ENCODE data around the gene EFCAB6.

Gene EFCAB6

GRCh38 chr22:43744700-43745410 lies 67.2 kb downstream of the EFCAB6 start:
- DNase-seq: no peak

GRCh38 chr22:43743929-43744643 lies 68.0 kb downstream of the EFCAB6 start:
- DNase-seq: no peak

GRCh38 chr22:43743131-43743530 lies 69.0 kb downstream of the EFCAB6 start:
- DNase-seq: no peak

- DNase-seq: no peak
Measured at GRCh38 chr22:43742154-43742950, 69.8 kb downstream of the EFCAB6 start.

- DNase-seq: no peak
Measured at GRCh38 chr22:43740587-43741270, 71.4 kb downstream of the EFCAB6 start.

- no peak for DNase-seq
Measured at GRCh38 chr22:43739851-43740379, 72.2 kb downstream of the EFCAB6 start.

- no peak for DNase-seq
Measured at GRCh38 chr22:43737150-43737828, 74.8 kb downstream of the EFCAB6 start.

GRCh38 chr22:43736651-43737050 lies 75.5 kb downstream of the EFCAB6 start:
- DNase-seq: no peak

GRCh38 chr22:43734370-43735150 lies 77.5 kb downstream of the EFCAB6 start:
- DNase-seq: no peak

- no peak for DNase-seq
Measured at GRCh38 chr22:43733138-43733537, 79.0 kb downstream of the EFCAB6 start.

- no peak for DNase-seq
Measured at GRCh38 chr22:43731988-43732387, 80.1 kb downstream of the EFCAB6 start.

GRCh38 chr22:43726964-43727543 lies 85.1 kb downstream of the EFCAB6 start:
- no peak for DNase-seq

- DNase-seq: no peak
Measured at GRCh38 chr22:43726322-43726721, 85.8 kb downstream of the EFCAB6 start.

GRCh38 chr22:43723816-43724215 lies 88.3 kb downstream of the EFCAB6 start:
- DNase-seq: no peak

- no peak for DNase-seq
Measured at GRCh38 chr22:43722444-43722843, 89.7 kb downstream of the EFCAB6 start.

GRCh38 chr22:43720716-43721115 lies 91.4 kb downstream of the EFCAB6 start:
- no peak for DNase-seq

GRCh38 chr22:43714104-43714503 lies 98.0 kb downstream of the EFCAB6 start:
- DNase-seq: no peak

- DNase-seq: no peak
Measured at GRCh38 chr22:43711681-43712080, 100.4 kb downstream of the EFCAB6 start.

- DNase-seq: no peak
Measured at GRCh38 chr22:43707648-43708047, 104.5 kb downstream of the EFCAB6 start.

GRCh38 chr22:43706571-43707328 lies 105.4 kb downstream of the EFCAB6 start:
- DNase-seq: no peak
